Measurements from ENCODE around the gene TBL3.

DNA sequence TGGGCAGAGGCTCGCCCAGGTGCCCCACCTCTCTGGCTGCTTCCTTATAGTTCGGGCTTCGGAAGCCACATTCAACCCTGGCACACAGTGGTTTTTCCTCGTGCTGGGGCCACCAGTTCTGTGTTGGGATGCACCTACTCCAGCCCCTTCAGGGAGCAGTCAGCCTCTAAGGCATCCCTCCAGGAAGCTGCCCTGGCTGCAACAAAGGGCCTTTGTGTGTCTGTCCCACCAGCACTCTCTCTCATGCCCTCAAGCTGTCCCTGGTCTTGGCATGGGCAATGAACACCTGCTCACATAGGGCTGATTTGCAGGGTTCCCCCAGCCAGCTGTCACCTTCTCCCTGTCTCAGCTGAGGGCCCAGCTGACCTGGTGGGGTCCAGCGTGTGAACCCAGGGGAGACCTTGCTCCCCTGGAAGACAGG lies 10.2 kb downstream of the TBL3 start:
- no peak for TF ChIP-seq POLR2A (IDR thresholded peaks at IDR 0.05; ENCODE audit: low read length)
- no peak for TF ChIP-seq GATA1 (IDR thresholded peaks at IDR 0.05; ENCODE audit: low read depth, low read length)

All from erythroblast (primary cell).